Uterus (tissue), 2 donors: ENCODE results near the gene ZNF710.

Source experiments
- CTCF ChIP-seq, 4 experiments: fragments of 200-600 bp in 2 of 4; fragments of 450-650 bp in 2 of 4; sonication (generic) in 2 of 4; IDR thresholded peaks; one replicate each; pipeline ENCODE4 v1.5.1; 2016 to 2019; ENCODE audit warnings: antibody characterized with exemption in 4 of 4, mild to moderate bottlenecking in 2 of 4, moderate library complexity in 1 of 4
- POLR2A ChIP-seq, 2 donors: fragments of 450-650 bp; IDR thresholded peaks; one replicate each; pipeline ENCODE4 v1.6.1; 2016; ENCODE audit warnings: antibody characterized with exemption in 2 of 2, mild to moderate bottlenecking in 1 of 2, moderate library complexity in 1 of 2

- TF ChIP-seq POLR2A (IDR thresholded peaks at IDR 0.05) (no peak), CTCF (IDR thresholded peaks at IDR 0.05) (no peak)
These were observed 31.9 kb downstream of the ZNF710 start for GRCh38 chr15:90033006-90033405.
